HAP-1 (cell line): ENCODE results near the gene PAXX.

Experiments
- DNase-seq, 2 experiments: peaks; one replicate each; pipeline ENCODE4 v3.0.0-alpha.2; 2016 to 2020; ENCODE audit warnings: low spot score in 2 of 2
- H3K27me3 ChIP-seq: fragments of 250-450 bp; sonication (Bioruptor Pico); 2 replicates; pipeline ENCODE4 v1.5.1; 2020; ENCODE audit warnings: low read depth, mild to moderate bottlenecking, moderate library complexity
- H3K36me3 ChIP-seq: fragments of 250-450 bp; sonication (Bioruptor Pico); replicated peaks from 2 replicates; pipeline ENCODE4 v1.5.1; 2020; ENCODE audit warnings: mild to moderate bottlenecking
- H3K4me1 ChIP-seq: fragments of 250-450 bp; sonication (Bioruptor Pico); 2 replicates; pipeline ENCODE4 v1.5.1; 2020; ENCODE audit warnings: mild to moderate bottlenecking
- H3K4me3 ChIP-seq: fragments of 250-450 bp; sonication (Bioruptor Pico); 2 replicates; pipeline ENCODE4 v1.5.1; 2020; ENCODE audit warnings: mild to moderate bottlenecking, moderate library complexity
- H3K9me3 ChIP-seq: fragments of 250-450 bp; sonication (Bioruptor Pico); 2 replicates; pipeline ENCODE4 v1.5.1; 2020; ENCODE audit warnings: mild to moderate bottlenecking, moderate library complexity
- in situ Hi-C: fragments of 300-500 bp; cut with MboI; formaldehyde crosslinking; loops from 3 replicates; pipeline ENCODE4 v1.14.3; 2020; ENCODE audit warnings: low sequenced_read_pairs, inconsistent platforms, mixed read lengths

The PAXX gene

GRCh38 chr9:136949817-136950655, 42.2 kb upstream of the PAXX start:
- peak; percentile 89 to 98 for DNase-seq
- peak overlapping the region; percentile 54 for H3K4me3 ChIP-seq
- in situ Hi-C loops, result no loop called here
- H3K9me3 ChIP-seq, result no peaks in the 10 kb centered on the region
- no peaks in the 10 kb centered on the region for H3K36me3 ChIP-seq
- H3K4me1 ChIP-seq, result peaks cover 22% of the 10 kb centered on the region
- H3K27me3 ChIP-seq, result no peaks in the 10 kb centered on the region

- H3K9me3 ChIP-seq, result no peaks in the 10 kb centered on the region
- peaks cover 22% of the 10 kb centered on the region for H3K4me1 ChIP-seq
- in situ Hi-C loops, result no loop called here
- no peaks in the 10 kb centered on the region for H3K27me3 ChIP-seq
- no peaks in the 10 kb centered on the region for H3K36me3 ChIP-seq
- H3K4me3 ChIP-seq, result peak overlapping the region; percentile 54
- no peak for DNase-seq
Observed at GRCh38 chr9:136950656-136951276, 41.5 kb upstream of the PAXX start.

GRCh38 chr9:136951541-136952320, 40.5 kb upstream of the PAXX start, which contains the start of gene LCN12:
Gene LCN12, plus strand, starts transcription at chr9:136952273. Its CDS starts 55 bp downstream, at chr9:136952328.
- Histone ChIP-seq H3K4me3 (no peak within 1 kb of the TSS), H3K27me3 (no peaks in the 10 kb centered on the region), H3K9me3 (no peaks in the 10 kb centered on the region; the same call in 1 of the 2 replicates), H3K4me1 (peaks cover 22% of the 10 kb centered on the region), H3K36me3 (no peaks in the 10 kb centered on the region)
- in situ Hi-C loops, result no loop called here
- no peak for DNase-seq

GRCh38 chr9:136952321-136952850, 39.8 kb upstream of the PAXX start:
- in situ Hi-C loops, result no loop called here
- H3K4me1 ChIP-seq, result peaks cover 22% of the 10 kb centered on the region
- DNase-seq, result no peak

GRCh38 chr9:136952876-136953770, 39.1 kb upstream of the PAXX start:
- Histone ChIP-seq H3K36me3 (no peaks in the 10 kb centered on the region), H3K9me3 (no peaks in the 10 kb centered on the region; the same call in 1 of the 2 replicates), H3K4me3 (no peak overlapping the region), H3K4me1 (peaks cover 17% of the 10 kb centered on the region), H3K27me3 (no peaks in the 10 kb centered on the region)
- DNase-seq, result no peak
- in situ Hi-C loops, result no loop called here

More at GRCh38 chr9:136952321-136952850, 39.8 kb upstream of the PAXX start:
- no peak overlapping the region for H3K4me3 ChIP-seq
- no peaks in the 10 kb centered on the region for H3K36me3 ChIP-seq
- H3K27me3 ChIP-seq, result no peaks in the 10 kb centered on the region
- no peaks in the 10 kb centered on the region; the same call in 1 of the 2 replicates for H3K9me3 ChIP-seq

- Histone ChIP-seq H3K4me3 (no peak overlapping the region), H3K36me3 (no peaks in the 10 kb centered on the region), H3K27me3 (no peaks in the 10 kb centered on the region), H3K9me3 (no peaks in the 10 kb centered on the region; the same call in 1 of the 2 replicates), H3K4me1 (peaks cover 10% of the 10 kb centered on the region)
- in situ Hi-C loops, result no loop called here
- no peak for DNase-seq
Observed at GRCh38 chr9:136953771-136954269, 38.4 kb upstream of the PAXX start.

- in situ Hi-C loops, result no loop called here
- no peak for DNase-seq
- Histone ChIP-seq H3K4me3 (no peak overlapping the region), H3K27me3 (no peaks in the 10 kb centered on the region), H3K9me3 (no peaks in the 10 kb centered on the region; the same call in 1 of the 2 replicates), H3K36me3 (no peaks in the 10 kb centered on the region), H3K4me1 (peaks cover 6% of the 10 kb centered on the region)
Observed at GRCh38 chr9:136954270-136955083, 37.7 kb upstream of the PAXX start.

- H3K4me3 ChIP-seq, result no peak overlapping the region
- H3K9me3 ChIP-seq, result no peaks in the 10 kb centered on the region; the same call in 1 of the 2 replicates
- no peaks in the 10 kb centered on the region for H3K36me3 ChIP-seq
- in situ Hi-C loops, result no loop called here
- DNase-seq, result no peak
- H3K4me1 ChIP-seq, result peaks cover 3% of the 10 kb centered on the region
- H3K27me3 ChIP-seq, result no peaks in the 10 kb centered on the region
Observed at GRCh38 chr9:136955202-136955942, 36.9 kb upstream of the PAXX start.

- in situ Hi-C loops, result no loop called here
- no peaks in the 10 kb centered on the region for H3K4me1 ChIP-seq
- no peaks in the 10 kb centered on the region for H3K27me3 ChIP-seq
- H3K4me3 ChIP-seq, result no peak overlapping the region
- no peaks in the 10 kb centered on the region; the same call in 1 of the 2 replicates for H3K9me3 ChIP-seq
- H3K36me3 ChIP-seq, result no peaks in the 10 kb centered on the region
- DNase-seq, result no peak
Observed at GRCh38 chr9:136955943-136956335, 36.3 kb upstream of the PAXX start.

- Histone ChIP-seq H3K36me3 (no peaks in the 10 kb centered on the region), H3K27me3 (no peaks in the 10 kb centered on the region), H3K9me3 (no peaks in the 10 kb centered on the region; the same call in 1 of the 2 replicates), H3K4me3 (no peak overlapping the region), H3K4me1 (no peaks in the 10 kb centered on the region)
- in situ Hi-C loops, result no loop called here
- no peak for DNase-seq
Observed at GRCh38 chr9:136956604-136957003, 35.6 kb upstream of the PAXX start.

- Histone ChIP-seq H3K36me3 (no peaks in the 10 kb centered on the region), H3K9me3 (no peaks in the 10 kb centered on the region; the same call in 1 of the 2 replicates), H3K4me3 (no peak overlapping the region), H3K27me3 (no peaks in the 10 kb centered on the region), H3K4me1 (no peaks in the 10 kb centered on the region)
- in situ Hi-C loops, result no loop called here
- no peak for DNase-seq
Observed at GRCh38 chr9:136957461-136957860, 34.8 kb upstream of the PAXX start.
